NCI-H187 treated with DMSO at 0.1 percent for 48 hours (cell line): Measurements from ENCODE around the gene THSD7A.

Source experiments
- DNase-seq: peaks from one replicate; lab custom pipeline; 2025; lab: John Stamatoyannopoulos, UW

THSD7A gene

GRCh38 chr7:11831736-11832495 lies at the start of gene THSD7A:
TSS of gene THSD7A (minus strand) at chr7:11832198. CDS start at chr7:11831946, 252 bp downstream.
- no peak for DNase-seq

DNA sequence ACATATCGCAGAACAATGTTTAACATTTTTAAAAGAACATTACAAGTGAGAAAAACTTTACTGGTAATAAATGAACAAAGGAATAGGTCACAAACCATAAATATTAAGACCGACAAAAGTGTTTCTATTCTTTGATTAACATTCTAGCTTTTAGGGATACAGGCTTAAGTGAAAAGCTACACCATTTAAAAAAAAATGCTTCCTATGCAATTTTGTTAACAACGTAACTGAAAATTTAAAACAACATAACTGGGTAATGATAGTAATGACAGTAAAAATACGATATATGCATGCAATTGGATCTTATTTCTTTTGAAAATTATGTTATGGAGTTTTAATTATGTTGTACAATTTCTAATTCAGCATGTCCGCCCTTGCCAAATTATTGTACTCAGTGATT lies 49.7 kb upstream of the THSD7A start:
- DNase-seq: no peak

DNA sequence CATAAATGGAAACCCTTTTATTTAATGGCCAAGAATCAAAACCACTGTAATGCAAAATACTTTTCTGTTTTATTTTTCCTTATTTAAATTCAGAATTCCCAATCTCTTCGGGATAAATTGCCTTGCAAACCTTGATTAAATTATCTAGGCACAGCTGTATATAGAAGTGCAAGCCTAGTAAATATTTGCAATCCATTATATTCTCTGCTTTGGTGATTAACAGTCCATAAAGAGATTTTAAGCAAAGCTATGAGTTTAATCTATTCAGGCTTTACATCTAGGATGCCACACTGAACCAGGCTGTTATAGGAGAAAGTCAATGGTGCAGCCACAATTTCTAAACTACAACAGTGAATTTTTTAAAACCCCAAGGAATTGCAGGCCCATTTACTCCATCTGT lies 43.6 kb upstream of the THSD7A start:
- no peak for DNase-seq

DNA sequence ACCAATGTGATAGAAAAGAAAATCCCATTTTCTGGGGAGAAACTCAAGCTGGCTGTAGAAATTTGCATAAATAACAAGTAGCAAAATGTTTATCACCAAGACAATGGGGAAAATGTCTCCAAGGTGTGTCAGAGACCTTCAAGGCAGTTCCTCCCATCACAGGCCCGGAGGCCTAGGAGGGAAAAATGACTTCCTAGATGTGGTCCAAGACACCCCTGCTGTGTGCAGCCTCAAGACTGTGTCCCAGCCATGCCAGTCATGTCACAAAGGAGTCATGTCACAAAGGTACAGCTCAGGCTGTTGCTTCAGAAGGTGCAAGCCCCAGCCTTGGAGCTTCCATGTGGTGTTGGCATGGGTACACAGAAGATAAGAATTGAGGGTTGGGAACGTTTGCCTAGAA lies 33.7 kb upstream of the THSD7A start:
- DNase-seq: no peak

GRCh38 chr7:11858622-11859302 lies 26.8 kb upstream of the THSD7A start:
- DNase-seq: no peak

DNA sequence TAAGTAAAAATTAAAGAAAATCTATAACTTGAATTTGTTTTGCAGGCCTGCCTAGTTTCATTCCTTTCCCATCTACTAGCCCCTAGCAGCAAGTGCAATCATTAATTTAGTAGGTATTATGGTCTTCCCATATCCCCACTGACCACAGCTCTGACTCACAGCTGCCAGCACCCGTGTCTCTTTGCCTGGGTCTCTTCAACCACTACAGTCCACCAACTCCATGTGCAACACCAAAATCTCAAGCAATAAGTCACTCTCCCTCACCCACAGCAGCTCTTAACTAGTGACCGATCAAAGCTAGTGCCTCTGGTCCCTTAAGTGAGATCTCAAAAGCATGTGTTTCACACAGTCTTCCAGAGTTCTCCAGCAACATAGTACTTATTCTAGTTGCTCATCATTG lies 26.0 kb upstream of the THSD7A start:
- DNase-seq: no peak

DNA sequence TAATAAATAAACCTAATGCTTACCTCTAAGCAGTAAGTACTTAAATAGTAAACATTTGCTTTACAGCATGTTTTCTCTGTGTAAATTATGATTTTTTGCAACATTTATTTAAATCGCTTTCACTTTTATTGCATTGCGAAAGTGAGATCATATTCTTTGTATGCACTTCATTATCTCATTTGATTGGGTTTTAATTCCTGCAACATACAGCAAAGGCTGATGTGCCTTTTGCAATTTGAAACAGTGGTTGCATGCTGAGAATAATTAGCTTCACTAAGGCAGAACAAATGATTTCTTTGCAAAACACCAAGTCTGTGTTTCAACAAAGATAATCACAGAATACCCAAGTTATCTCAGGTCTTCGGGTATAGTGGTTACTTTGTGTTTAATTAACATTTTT lies 16.3 kb upstream of the THSD7A start:
- no peak for DNase-seq

DNA sequence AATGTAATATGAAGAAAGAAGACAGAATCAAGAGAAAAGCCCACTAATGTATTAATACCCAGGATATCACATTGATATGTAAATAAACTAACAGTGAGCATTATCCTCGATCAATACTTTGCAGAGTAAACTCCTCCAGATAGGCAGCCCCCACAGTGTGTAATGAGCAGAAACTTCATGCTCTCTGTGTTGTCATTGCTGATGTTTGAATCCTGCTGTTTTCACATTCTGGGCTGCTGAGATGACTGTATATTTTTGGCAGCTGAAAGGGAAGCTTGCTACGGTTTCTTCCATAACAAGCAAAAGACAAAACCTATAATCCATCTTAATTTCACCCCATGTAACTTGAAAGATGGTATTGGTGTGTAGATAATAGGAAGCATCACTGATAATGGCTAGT lies 15.3 kb upstream of the THSD7A start:
- DNase-seq: no peak

- no peak for DNase-seq
Measured at GRCh38 chr7:11846361-11846955, 14.5 kb upstream of the THSD7A start.

- no peak for DNase-seq
Measured at GRCh38 chr7:11843113-11843765, 11.2 kb upstream of the THSD7A start.

GRCh38 chr7:11841657-11842056 lies 9.7 kb upstream of the THSD7A start:
- no peak for DNase-seq

- no peak for DNase-seq
Measured at GRCh38 chr7:11835260-11835659, 3.3 kb upstream of the THSD7A start.

DNA sequence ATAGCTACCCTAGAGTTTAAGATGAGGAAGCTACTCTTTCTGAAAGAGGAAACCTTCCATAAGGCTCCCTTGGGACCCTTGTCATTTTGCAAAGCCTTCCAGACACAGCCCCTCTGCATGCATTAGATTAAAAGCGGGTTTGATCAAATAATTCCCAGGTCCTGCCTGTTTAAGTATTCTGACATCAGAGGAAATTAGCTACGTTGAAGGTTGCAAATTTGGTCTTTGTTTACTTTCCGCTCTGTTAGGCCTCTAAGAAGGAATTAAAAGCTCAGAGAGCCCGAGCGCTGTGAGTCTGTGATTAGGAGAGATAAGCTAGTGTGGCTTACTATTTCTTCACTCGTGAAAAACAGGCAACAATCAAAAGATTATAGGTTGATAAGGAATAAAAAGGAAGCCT lies 1.4 kb upstream of the THSD7A start:
- DNase-seq: peak; percentile 55

DNA sequence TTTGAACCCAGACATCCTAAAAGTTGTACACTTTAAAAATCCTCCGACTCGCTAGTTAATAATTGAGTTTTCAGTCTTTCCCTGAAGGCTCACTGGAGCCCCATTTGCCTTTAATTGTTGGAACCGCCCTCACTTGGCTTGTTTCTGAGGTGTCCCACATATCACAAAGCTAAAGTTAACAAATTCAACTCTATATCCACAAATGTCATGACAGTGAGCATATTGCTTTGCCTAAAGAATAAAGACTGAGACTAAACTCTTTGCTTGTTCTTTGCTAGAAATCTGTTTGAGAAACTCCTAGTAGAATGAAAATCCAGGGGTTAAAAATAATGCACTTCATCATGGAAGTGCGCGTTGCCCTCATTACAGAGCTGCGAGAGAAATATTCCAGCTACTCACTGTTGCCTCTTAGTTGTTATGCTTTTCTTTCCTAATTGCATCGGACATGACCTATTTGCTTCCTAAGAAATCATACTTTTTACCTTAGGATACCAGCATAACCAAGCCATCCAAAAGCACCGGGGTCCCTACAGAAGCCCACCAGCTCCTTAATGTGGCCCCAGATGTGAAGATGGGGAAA lies 752 bp downstream of the THSD7A start:
- no peak for DNase-seq

DNA sequence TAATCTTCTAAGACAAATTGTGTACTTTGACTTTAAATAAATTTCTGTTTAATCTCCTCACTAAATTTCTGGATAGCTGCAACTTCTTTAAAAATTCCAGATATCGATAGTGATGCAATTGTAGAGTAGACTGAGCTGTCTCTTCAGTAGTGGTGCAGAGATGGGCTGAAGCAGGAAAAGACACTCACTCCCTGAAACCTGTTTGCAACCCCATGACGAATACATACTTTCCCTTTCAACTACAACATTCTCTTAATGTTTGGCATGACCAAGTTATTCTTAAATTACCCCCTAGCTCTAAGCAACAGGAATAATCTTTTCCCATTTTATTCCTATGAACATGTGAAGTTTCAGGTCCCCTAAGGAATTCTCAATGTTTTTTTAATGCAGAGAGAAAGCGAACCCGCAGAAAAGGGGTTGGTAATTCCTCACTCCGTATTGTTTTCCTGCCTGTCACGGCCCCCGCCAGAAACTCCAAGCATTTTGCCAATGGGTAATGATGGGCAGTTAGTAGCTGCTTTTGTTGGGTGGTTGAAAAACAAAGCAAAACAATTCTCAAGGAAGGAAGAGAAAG lies 1.3 kb downstream of the THSD7A start:
- no peak for DNase-seq

DNA sequence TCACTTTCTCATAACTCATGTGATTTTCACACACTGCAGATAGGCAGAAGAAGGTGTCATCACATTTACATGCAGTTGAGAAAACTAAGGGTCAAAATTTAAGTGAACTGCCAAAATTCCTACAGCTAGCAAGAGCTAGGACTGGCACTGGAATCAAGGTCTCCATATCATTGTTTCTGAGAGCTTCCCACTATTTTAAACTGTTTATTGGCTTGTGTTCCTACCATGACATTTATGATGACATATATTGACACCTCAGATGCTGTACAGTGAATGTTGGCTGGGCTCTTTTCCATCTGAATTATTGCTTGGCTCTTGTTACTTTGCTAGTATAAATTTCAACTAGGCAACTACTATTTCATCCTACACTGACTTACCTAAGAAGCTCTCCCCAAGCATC lies 2.0 kb downstream of the THSD7A start:
- DNase-seq: no peak

- no peak for DNase-seq
Measured at GRCh38 chr7:11819947-11820346, 12.1 kb downstream of the THSD7A start.

DNA sequence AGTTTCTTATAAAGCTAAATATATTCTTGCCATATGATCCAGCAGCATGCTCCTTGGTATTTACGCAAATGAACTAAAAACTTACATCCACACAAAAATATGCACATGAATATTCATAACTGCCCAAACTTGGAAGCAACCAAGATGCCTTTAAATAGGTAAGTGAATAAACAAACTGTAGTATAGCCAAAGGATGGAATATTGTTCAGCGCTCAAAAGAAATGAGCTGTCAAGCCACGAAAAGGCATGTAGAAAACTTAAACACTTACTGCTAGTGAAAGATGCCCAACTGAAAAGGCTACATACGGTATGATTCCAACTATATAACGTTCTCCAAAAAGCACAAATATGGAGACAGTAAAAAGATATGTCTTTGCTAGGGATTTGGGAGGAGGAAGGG lies 12.7 kb downstream of the THSD7A start:
- no peak for DNase-seq

- DNase-seq: no peak
Measured at GRCh38 chr7:11818281-11818680, 13.7 kb downstream of the THSD7A start.

- DNase-seq: no peak
Measured at GRCh38 chr7:11817111-11817740, 14.8 kb downstream of the THSD7A start.

- DNase-seq: no peak
Measured at GRCh38 chr7:11811709-11812108, 20.3 kb downstream of the THSD7A start.
